Activated CD8-positive, alpha-beta memory T cell treated with anti-CD3 and anti-CD28 coated beads, Interleukin-2, amount 50 U/mL, for 4 hours (primary cell): ENCODE data around the gene RERE.
"Not testable (repeated sequence)": the region's sequence is repeated elsewhere in the genome, so short reads cannot be mapped to it uniquely, and the experiment has no call there.

Source experiments
- DNase-seq: peaks from one replicate; pipeline ENCODE4 v3.0.0-alpha.2; 2020

RERE gene

GRCh38 chr1:8598783-8599182 lies 218.7 kb downstream of the RERE start:
- no peak for DNase-seq

GRCh38 chr1:8598060-8598724 lies 219.2 kb downstream of the RERE start:
- no peak for DNase-seq

- no peak for DNase-seq
Measured at GRCh38 chr1:8597455-8597854, 220.0 kb downstream of the RERE start.

GRCh38 chr1:8595941-8596340 lies 221.5 kb downstream of the RERE start:
- no peak for DNase-seq

- DNase-seq: no peak
Measured at GRCh38 chr1:8595332-8595731, 222.1 kb downstream of the RERE start.

- not testable (repeated sequence) for DNase-seq
Measured at GRCh38 chr1:8593292-8593691, 224.1 kb downstream of the RERE start.

GRCh38 chr1:8591569-8591968 lies 225.9 kb downstream of the RERE start:
- DNase-seq: no peak

GRCh38 chr1:8590721-8591351 lies 226.6 kb downstream of the RERE start:
- no peak for DNase-seq

GRCh38 chr1:8589571-8589970 lies 227.9 kb downstream of the RERE start:
- no peak for DNase-seq

GRCh38 chr1:8587784-8588183 lies 229.7 kb downstream of the RERE start:
- no peak for DNase-seq

GRCh38 chr1:8586438-8586837 lies 231.0 kb downstream of the RERE start:
- no peak for DNase-seq

GRCh38 chr1:8584316-8584715 lies 233.1 kb downstream of the RERE start:
- no peak for DNase-seq

GRCh38 chr1:8583031-8583430 lies 234.4 kb downstream of the RERE start:
- DNase-seq: no peak

GRCh38 chr1:8580566-8580965 lies 236.9 kb downstream of the RERE start:
- no peak for DNase-seq

- no peak for DNase-seq
Measured at GRCh38 chr1:8578936-8579335, 238.5 kb downstream of the RERE start.

GRCh38 chr1:8578132-8578877 lies 239.1 kb downstream of the RERE start:
- no peak for DNase-seq

- DNase-seq: no peak
Measured at GRCh38 chr1:8574985-8575384, 242.5 kb downstream of the RERE start.

GRCh38 chr1:8572106-8572505 lies 245.3 kb downstream of the RERE start:
- DNase-seq: no peak

GRCh38 chr1:8571200-8571984 lies 246.0 kb downstream of the RERE start:
- DNase-seq: no peak

GRCh38 chr1:8570465-8570864 lies 247.0 kb downstream of the RERE start:
- DNase-seq: no peak

GRCh38 chr1:8569242-8569641 lies 248.2 kb downstream of the RERE start:
- no peak for DNase-seq

GRCh38 chr1:8568837-8569236 lies 248.6 kb downstream of the RERE start:
- DNase-seq: no peak

- no peak for DNase-seq
Measured at GRCh38 chr1:8567146-8567545, 250.3 kb downstream of the RERE start.
